ENCODE data around the gene GDPD5.
A peak's percentile ranks its signal among the peaks of the same experiment; 100 is the strongest.
"Not testable (repeated sequence)": the region's sequence is repeated elsewhere in the genome, so short reads cannot be mapped to it uniquely, and the experiment has no call there.

GDPD5 gene

GRCh38 chr11:75428989-75429640 lies 96.6 kb downstream of the GDPD5 start:
- no peak for DNase-seq (ENCODE audit: low read depth)

GRCh38 chr11:75428281-75428724 lies 97.4 kb downstream of the GDPD5 start:
- DNase-seq (ENCODE audit: low read depth): peak; percentile 30

- no peak for DNase-seq (ENCODE audit: low read depth)
These were observed 98.6 kb downstream of the GDPD5 start for GRCh38 chr11:75427181-75427580.

GRCh38 chr11:75426720-75427086 lies 99.0 kb downstream of the GDPD5 start:
- DNase-seq (ENCODE audit: low read depth): no peak

GRCh38 chr11:75425422-75425821 lies 100.3 kb downstream of the GDPD5 start:
- DNase-seq (ENCODE audit: low read depth): no peak

GRCh38 chr11:75424396-75424795 lies 101.3 kb downstream of the GDPD5 start:
- no peak for DNase-seq (ENCODE audit: low read depth)

- DNase-seq (ENCODE audit: low read depth): no peak
These were observed 102.0 kb downstream of the GDPD5 start for GRCh38 chr11:75423721-75424120.

GRCh38 chr11:75422248-75423231 lies 103.2 kb downstream of the GDPD5 start:
- DNase-seq (ENCODE audit: low read depth): no peak

- DNase-seq (ENCODE audit: low read depth): no peak
These were observed 103.9 kb downstream of the GDPD5 start for GRCh38 chr11:75421902-75422247.

- no peak for DNase-seq (ENCODE audit: low read depth)
These were observed 104.6 kb downstream of the GDPD5 start for GRCh38 chr11:75421035-75421602.

- no peak for DNase-seq (ENCODE audit: low read depth)
These were observed 105.3 kb downstream of the GDPD5 start for GRCh38 chr11:75420224-75421034.

GRCh38 chr11:75413864-75414263 lies 111.9 kb downstream of the GDPD5 start:
- no peak for DNase-seq (ENCODE audit: low read depth)

- not testable (repeated sequence) for DNase-seq (ENCODE audit: low read depth)
These were observed 112.6 kb downstream of the GDPD5 start for GRCh38 chr11:75413146-75413545.

- DNase-seq (ENCODE audit: low read depth): not testable (repeated sequence)
These were observed 115.8 kb downstream of the GDPD5 start for GRCh38 chr11:75409971-75410370.

- DNase-seq (ENCODE audit: low read depth): no peak
These were observed 116.9 kb downstream of the GDPD5 start for GRCh38 chr11:75408957-75409219.

- DNase-seq (ENCODE audit: low read depth): no peak
These were observed 119.4 kb downstream of the GDPD5 start for GRCh38 chr11:75406338-75406777.

- DNase-seq (ENCODE audit: low read depth): no peak
These were observed 121.6 kb downstream of the GDPD5 start for GRCh38 chr11:75403983-75404658.

GRCh38 chr11:75403037-75403436 lies 122.7 kb downstream of the GDPD5 start:
- DNase-seq (ENCODE audit: low read depth): no peak

- DNase-seq (ENCODE audit: low read depth): no peak
These were observed 123.6 kb downstream of the GDPD5 start for GRCh38 chr11:75402002-75402773.

GRCh38 chr11:75400146-75400865 lies 125.4 kb downstream of the GDPD5 start:
- no peak for DNase-seq (ENCODE audit: low read depth)
